HG03066 (cell line): ENCODE results near the gene DPH6.

ENCODE experiments used
- ATAC-seq: cut with Tn5 transposase; IDR thresholded peaks from one replicate; pipeline ENCODE4 v1.9.1; 2021; ENCODE audit warnings: low read depth; ENCODE audit not compliant: unreplicated experiment

Gene DPH6

DNA sequence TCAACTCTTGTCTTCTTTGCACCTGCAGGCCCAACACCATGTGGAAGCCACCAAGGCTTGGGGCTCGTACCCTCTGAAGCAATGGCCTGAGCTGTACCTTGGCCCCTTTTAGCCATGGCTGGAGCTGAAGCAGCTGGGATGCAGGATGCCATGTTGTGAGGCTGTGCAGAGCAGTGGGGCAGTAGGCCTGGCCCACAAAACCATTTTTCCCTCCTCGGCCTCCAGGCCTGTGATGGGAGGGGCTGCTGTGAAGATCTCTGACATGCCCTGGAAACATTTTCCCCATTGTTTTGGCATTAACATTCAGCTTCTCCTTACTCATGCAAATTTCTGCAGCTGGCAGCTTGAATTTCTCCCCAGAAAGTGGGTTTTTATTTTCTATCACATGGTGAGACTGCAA, 58.5 kb downstream of the DPH6 start:
- ATAC-seq, result no peak

DNA sequence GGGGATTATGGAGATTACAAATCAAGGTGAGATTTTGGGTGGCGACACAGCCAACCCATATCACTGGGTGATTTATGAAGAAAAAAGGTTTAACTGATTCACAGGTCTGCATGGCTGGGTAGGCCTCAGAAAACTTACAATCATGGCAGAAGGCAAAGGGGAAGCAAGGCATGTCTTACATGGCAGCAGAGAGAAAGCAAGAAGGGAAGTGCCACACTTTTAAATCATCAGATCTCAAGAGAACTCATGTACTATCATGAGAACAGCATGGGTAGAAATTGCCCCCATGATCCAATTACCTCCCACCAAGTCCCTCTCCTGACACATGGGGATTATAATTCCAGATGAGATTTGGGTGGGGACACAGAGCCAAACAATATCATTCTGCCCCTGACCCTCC, 59.7 kb downstream of the DPH6 start:
- ATAC-seq, result no peak

GRCh38 chr15:35485411-35485810, 60.6 kb downstream of the DPH6 start:
- ATAC-seq, result no peak

- ATAC-seq, result no peak
Observed at GRCh38 chr15:35484231-35484945, 61.6 kb downstream of the DPH6 start.

DNA sequence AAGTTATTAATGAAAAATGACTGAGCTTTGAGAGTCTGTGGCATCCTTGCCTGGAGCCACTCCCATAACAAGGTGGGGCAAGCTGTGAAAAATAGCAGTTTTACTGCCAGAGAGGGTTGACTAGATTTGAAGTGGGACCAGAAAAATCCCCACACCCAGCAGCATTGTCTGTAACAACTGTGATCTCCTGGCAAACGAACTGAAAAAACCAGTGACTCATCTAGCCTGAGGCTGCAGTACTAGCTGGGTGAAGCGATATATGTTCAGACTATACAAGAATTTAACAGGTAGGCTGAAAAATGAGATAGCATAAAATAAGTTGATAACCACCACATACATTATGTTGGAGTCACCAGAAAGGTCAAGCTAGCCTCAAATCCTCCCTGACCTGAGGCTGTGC, 64.0 kb downstream of the DPH6 start:
- no peak for ATAC-seq

GRCh38 chr15:35481064-35481463, 64.9 kb downstream of the DPH6 start:
- no peak for ATAC-seq

DNA sequence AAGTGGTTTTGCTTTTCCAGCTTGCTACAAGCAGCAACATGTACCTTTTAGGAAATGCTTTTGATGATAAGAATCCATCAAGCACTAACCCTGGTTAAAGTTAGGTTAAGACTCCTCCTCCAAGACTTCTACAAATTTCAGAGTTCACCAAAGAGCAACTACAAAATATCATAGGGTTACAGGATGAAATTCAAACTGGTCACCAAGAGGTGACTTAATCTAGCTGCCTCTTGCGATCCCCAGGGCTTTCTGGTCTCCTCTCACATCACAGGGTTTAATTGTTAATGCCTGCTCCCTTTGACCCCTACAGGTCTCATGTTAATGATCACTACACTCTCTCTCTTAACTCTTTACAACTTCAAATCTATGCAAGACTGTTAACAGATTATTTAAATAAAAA, 66.5 kb downstream of the DPH6 start:
- ATAC-seq, result no peak

GRCh38 chr15:35477312-35478262, 68.4 kb downstream of the DPH6 start:
- no peak for ATAC-seq

DNA sequence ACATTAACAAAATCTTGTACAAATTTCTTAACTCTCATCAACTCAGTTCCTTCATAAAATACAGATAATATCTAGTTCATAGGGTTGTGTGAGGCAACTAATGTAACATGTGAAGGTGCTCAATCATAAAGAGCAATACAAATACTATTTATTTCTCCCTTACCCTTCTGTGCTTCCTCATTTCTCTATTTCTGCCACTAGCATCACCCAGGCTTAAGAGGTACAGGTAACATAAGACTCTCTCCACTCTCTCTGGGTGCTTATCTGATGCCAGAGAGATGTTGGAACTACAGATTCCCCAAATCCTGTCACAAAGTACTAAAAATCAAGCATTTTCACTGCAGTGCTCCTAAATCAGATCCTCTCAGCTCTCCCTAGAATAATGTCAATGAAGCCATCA, 74.9 kb downstream of the DPH6 start:
- ATAC-seq, result no peak

- ATAC-seq, result no peak
Observed at GRCh38 chr15:35470441-35470840, 75.5 kb downstream of the DPH6 start.

DNA sequence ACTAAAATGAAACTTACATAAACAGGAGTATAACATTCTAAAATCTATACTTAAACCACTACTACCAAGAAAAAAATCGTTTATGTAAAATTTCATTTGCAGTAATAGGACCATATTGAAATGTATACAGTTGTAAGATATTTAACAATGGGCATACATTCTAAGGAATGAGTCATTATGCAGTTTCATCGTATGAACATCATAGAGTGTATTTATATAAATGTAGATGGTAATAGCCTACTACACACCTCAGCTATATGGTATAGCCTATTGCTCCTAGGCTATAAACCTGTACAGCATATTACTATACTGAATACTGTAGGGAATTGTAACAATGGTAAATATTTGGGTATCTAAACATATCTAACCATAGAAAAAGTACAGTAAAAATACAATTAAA, 79.5 kb downstream of the DPH6 start:
- no peak for ATAC-seq

DNA sequence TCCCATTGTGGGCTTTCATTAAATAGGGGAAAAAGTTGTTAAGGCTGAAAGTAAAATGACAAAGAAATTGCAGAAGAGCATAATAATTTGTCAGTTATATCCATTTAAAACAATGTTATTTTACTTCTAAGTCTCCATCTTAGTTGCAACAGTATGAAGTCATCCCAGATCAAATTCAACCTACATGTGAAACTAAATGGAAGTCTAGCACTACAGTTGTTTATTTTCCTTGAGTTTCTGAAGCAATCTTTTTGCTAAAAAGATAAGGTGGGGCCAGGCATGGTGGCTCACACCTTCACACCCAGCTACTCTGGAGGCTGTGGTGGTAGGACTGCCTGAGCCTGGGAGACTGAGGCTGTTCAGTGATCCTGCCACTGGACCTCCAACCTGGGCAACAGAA, 80.2 kb downstream of the DPH6 start:
- ATAC-seq, result no peak

- no peak for ATAC-seq
Observed at GRCh38 chr15:35460616-35461015, 85.3 kb downstream of the DPH6 start.

GRCh38 chr15:35458176-35458856, 87.6 kb downstream of the DPH6 start:
- no peak for ATAC-seq

DNA sequence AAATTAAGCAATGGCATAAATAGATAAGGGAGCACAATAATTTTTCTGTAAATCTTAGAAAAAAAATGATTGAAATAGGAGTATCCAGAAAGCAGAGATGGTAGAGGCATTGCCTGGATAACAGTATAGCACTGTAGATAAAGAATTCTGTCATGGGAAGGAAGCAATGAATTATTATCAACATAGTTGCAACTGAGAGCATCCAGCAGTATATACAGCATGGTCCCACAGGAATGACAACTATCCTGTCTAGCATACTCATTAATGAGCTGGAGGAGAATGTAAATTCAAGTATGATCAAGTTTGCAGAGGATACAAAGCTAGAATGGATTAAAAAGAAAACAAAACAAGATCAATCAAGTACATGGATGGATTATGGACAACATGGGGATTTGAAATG, 90.8 kb downstream of the DPH6 start:
- no peak for ATAC-seq

- ATAC-seq, result no peak
Observed at GRCh38 chr15:35450492-35450891, 95.5 kb downstream of the DPH6 start.

DNA sequence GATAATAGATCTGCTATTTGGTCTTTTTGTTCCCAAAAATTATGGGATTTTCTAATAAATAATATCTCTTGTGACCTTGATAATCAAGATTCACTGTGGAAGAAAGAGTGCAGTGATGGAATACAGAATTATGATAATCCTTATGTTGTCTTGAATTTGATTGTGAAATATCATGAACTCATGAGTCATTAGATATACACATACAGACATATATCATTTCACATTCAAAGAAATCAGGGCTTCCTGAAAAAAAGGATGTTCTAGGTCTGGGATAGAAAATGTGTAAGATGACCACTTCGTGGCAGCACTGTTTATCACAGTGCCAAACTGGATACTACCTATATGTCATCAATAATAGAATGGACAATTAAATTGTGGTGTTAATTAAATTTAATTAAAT, 97.7 kb downstream of the DPH6 start:
- ATAC-seq, result no peak

- no peak for ATAC-seq
Observed at GRCh38 chr15:35445891-35446290, 100.1 kb downstream of the DPH6 start.

GRCh38 chr15:35444557-35445204, 101.3 kb downstream of the DPH6 start:
- ATAC-seq, result no peak

- ATAC-seq, result no peak
Observed at GRCh38 chr15:35443376-35443775, 102.6 kb downstream of the DPH6 start.

DNA sequence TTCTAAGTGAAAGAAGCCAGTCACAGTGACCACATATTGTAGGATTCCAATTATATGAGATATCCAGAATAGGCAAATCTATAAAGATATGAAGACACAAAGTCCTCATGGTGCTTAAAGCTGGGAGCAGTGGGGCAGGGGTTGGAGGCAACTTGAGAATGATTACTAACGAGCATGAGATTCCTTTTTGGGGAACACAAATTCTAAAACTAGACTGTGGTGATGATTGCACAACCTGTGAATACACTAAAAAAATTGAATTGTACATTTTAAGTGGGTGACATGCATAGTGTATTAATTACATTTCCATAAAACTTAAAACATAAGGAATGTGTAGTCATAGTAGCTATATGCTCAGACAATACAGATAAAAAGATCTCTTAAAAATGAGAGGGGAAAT, 103.2 kb downstream of the DPH6 start:
- no peak for ATAC-seq
